Endothelial cell (in vitro differentiated cells): ENCODE results near the gene FAP. TPM values are rescaled to one million over a fixed set of nuclear protein-coding genes. Genes with fewer than 3 reads are reported as not detected.

Source experiments
- DNase-seq: peaks from one replicate; pipeline ENCODE4 v3.0.0; 2021; ENCODE audit warnings: low spot score
- H3K27ac Mint-ChIP-seq: one replicate; pipeline ENCODE4 v1.8.0; 2021; ENCODE audit warnings: mixed read lengths, inconsistent platforms; ENCODE audit not compliant: unreplicated experiment
- H3K27me3 Mint-ChIP-seq: one replicate; pipeline ENCODE4 v1.8.0; 2021; ENCODE audit warnings: mild to moderate bottlenecking, moderate library complexity, mixed read lengths, inconsistent platforms; ENCODE audit not compliant: unreplicated experiment
- H3K36me3 Mint-ChIP-seq: one replicate; pipeline ENCODE4 v1.8.0; 2021; ENCODE audit warnings: mild to moderate bottlenecking, low read depth, mixed read lengths, inconsistent platforms; ENCODE audit not compliant: unreplicated experiment
- H3K4me1 Mint-ChIP-seq: one replicate; pipeline ENCODE4 v1.8.0; 2021; ENCODE audit warnings: mild to moderate bottlenecking, mixed read lengths, inconsistent platforms; ENCODE audit not compliant: unreplicated experiment
- H3K4me3 Mint-ChIP-seq: one replicate; pipeline ENCODE4 v1.8.0; 2021; ENCODE audit warnings: mild to moderate bottlenecking, mixed read lengths, inconsistent platforms; ENCODE audit not compliant: unreplicated experiment
- H3K9me3 Mint-ChIP-seq: one replicate; pipeline ENCODE4 v1.8.0; 2021; ENCODE audit warnings: mixed read lengths, inconsistent platforms; ENCODE audit not compliant: unreplicated experiment
- CTCF ChIP-seq: fragments of 200-600 bp; sonication (generic); IDR thresholded peaks from one replicate; pipeline ENCODE4 v1.5.0; 2021; ENCODE audit warnings: antibody characterized with exemption; ENCODE audit not compliant: unreplicated experiment
- total RNA-seq: library from RNA; stranded (reverse); fragmentation: NEBNext Ultra II Directional; extraction: Animal tissue kit (Norgen Biotek cat#: 25700); gene quantifications from one replicate; pipeline ENCODE4 v1.2.1, GENCODE V29; 2021; ENCODE audit not compliant: unreplicated experiment

The FAP gene
- total RNA-seq, 1 donor from 2014 or later = not detected

DNA sequence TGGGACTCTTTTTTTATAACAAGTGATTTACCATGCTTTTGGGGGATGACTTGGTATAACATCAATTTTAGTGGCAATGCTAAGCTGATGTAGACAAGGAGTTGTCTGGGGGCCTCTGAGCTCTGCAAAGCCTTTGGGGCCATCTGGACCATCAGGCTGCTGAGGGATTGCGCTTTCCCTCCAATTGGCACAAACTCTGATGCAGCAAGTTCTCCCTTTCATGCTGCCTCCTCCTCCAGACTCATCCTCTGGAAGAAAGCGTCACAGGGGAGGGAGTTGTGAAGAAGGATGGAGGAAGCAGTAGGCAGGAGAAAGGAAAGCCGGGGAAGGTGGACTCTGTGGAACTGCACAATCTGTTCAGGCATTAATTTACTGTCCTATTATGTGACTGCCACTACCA lies 10.2 kb upstream of the FAP start:
- Mint-ChIP-seq H3K27ac (no peak overlapping the region), H3K27me3 (no peaks in the 10 kb centered on the region), H3K4me3 (no peak overlapping the region), H3K9me3 (no peaks in the 10 kb centered on the region), H3K36me3 (no peaks in the 10 kb centered on the region), H3K4me1 (no peaks in the 10 kb centered on the region)
- no peak for TF ChIP-seq CTCF
- no peak for DNase-seq

- Mint-ChIP-seq H3K4me1 (no peaks in the 10 kb centered on the region), H3K27ac (no peak overlapping the region)
- TF ChIP-seq CTCF = no peak
Observed at GRCh38 chr2:162252153-162252552, 8.9 kb upstream of the FAP start.

DNA sequence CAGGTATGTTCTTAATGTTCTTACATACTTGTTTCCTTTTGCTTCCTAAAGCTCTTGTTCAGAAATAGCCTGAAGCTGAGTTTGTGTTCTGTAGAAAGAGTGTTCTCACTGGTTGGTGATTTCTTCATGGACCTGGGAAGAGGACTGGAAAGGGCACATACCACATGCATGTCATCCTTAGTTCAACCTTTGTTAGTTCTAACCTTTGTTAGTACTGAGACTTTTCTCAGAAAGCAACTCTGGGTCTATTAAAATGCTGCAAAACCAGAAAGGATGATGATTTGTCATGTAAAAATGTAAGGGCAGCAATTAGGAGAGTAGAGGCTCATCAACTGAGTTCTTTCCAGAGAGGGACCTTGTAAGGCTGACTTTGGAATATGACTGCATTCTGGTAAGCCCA lies 2.5 kb upstream of the FAP start:
- no peak overlapping the region for H3K4me3 Mint-ChIP-seq
- no peaks in the 10 kb centered on the region for H3K4me1 Mint-ChIP-seq
- no peak for TF ChIP-seq CTCF
- H3K27ac Mint-ChIP-seq = no peak overlapping the region
- H3K36me3 Mint-ChIP-seq = no peaks in the 10 kb centered on the region
- no peak for DNase-seq
- H3K9me3 Mint-ChIP-seq = no peaks in the 10 kb centered on the region
- no peaks in the 10 kb centered on the region for H3K27me3 Mint-ChIP-seq

More at GRCh38 chr2:162252153-162252552, 8.9 kb upstream of the FAP start:
- no peaks in the 10 kb centered on the region for H3K27me3 Mint-ChIP-seq
- H3K4me3 Mint-ChIP-seq = no peak overlapping the region
- DNase-seq = no peak
- H3K36me3 Mint-ChIP-seq = no peaks in the 10 kb centered on the region
- H3K9me3 Mint-ChIP-seq = no peaks in the 10 kb centered on the region

DNA sequence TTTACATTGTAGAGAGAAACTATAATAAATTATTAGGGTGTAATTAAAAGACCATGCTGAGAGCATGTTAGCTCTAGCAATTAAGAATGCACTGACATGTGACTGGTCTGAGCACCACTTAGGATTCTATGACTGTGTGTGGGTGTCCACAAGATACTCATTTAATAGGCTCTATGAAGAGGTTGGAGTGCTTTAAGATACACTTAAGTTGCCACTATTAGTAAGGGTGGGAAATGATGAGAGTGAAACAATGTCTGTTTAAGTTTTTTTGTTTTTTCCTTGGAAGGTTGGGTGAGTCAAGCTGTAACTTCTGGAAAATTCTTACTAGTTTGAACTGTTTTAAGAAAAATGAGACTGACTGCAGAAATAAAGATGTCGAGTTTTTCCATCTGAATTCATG lies 1.8 kb upstream of the FAP start:
- Mint-ChIP-seq H3K4me1 (no peaks in the 10 kb centered on the region), H3K27me3 (no peaks in the 10 kb centered on the region), H3K27ac (no peak overlapping the region), H3K9me3 (no peaks in the 10 kb centered on the region), H3K4me3 (no peak overlapping the region), H3K36me3 (no peaks in the 10 kb centered on the region)
- DNase-seq = no peak
- TF ChIP-seq CTCF = no peak

DNA sequence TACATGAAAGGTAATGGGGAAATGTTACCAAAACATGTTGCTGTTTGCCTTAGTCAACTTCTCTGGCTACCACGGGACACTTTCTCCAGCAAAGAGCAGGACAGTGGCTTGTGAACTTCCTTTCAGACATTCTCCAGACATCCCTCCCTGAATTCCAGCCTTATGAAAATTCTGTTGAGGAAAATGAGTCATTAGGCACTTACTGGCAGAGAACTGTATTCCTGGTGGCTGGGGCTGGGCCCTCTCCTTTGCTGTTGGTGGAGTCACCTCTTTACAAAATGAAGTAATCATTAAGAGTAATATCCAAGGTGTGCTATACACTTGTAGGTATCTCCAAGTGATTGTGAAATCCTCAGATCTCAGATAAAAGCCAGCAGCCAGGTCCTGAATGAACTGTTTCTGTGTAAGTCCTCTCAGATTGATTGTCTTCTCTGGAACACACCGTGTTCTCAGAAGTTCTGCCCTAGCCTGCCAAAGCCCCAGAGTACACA lies 1.3 kb upstream of the FAP start:
- H3K27me3 Mint-ChIP-seq = no peaks in the 10 kb centered on the region
- no peak for TF ChIP-seq CTCF
- no peak for DNase-seq
- no peak overlapping the region for H3K4me3 Mint-ChIP-seq
- no peaks in the 10 kb centered on the region for H3K36me3 Mint-ChIP-seq
- no peaks in the 10 kb centered on the region for H3K4me1 Mint-ChIP-seq
- H3K9me3 Mint-ChIP-seq = no peaks in the 10 kb centered on the region
- H3K27ac Mint-ChIP-seq = no peak overlapping the region
